Stimulated activated naive CD8-positive, alpha-beta T cell treated with anti-CD3 and anti-CD28 coated beads, Interleukin-15, Interleukin-2, amounts not matched to agents 100 ng/mL and 50 ng/mL, for 24 hours (primary cell): ENCODE measurements around the gene SNX9.
"Not testable (repeated sequence)": the region's sequence is repeated elsewhere in the genome, so short reads cannot be mapped to it uniquely, and the experiment has no call there.

Experiments used
- H3K27ac Mint-ChIP-seq: one replicate; pipeline ENCODE4 v1.8.0; 2021; ENCODE audit warnings: mild to moderate bottlenecking, mixed read lengths
- H3K27me3 Mint-ChIP-seq: one replicate; pipeline ENCODE4 v1.8.0; 2021; ENCODE audit warnings: mixed read lengths
- H3K36me3 Mint-ChIP-seq: one replicate; pipeline ENCODE4 v1.8.0; 2021; ENCODE audit warnings: low read depth, mixed read lengths
- H3K4me1 Mint-ChIP-seq: one replicate; pipeline ENCODE4 v1.8.0; 2021; ENCODE audit warnings: low read depth, mixed read lengths
- H3K4me3 Mint-ChIP-seq: one replicate; pipeline ENCODE4 v1.8.0; 2021; ENCODE audit warnings: mild to moderate bottlenecking, mixed read lengths
- H3K9me3 Mint-ChIP-seq: one replicate; pipeline ENCODE4 v1.8.0; 2021; ENCODE audit warnings: mixed read lengths

The SNX9 gene

GRCh38 chr6:157944983-157945931 lies 122.2 kb downstream of the SNX9 start:
- H3K4me3 Mint-ChIP-seq, result peak overlapping the region; percentile 49
- H3K27ac Mint-ChIP-seq, result peak overlapping the region; percentile 84
- H3K36me3 Mint-ChIP-seq, result peaks cover 77% of the 10 kb centered on the region
- H3K27me3 Mint-ChIP-seq, result peaks cover 1% of the 10 kb centered on the region
- peaks cover 17% of the 10 kb centered on the region for H3K9me3 Mint-ChIP-seq
- H3K4me1 Mint-ChIP-seq, result peaks cover 45% of the 10 kb centered on the region

GRCh38 chr6:157946053-157946617 lies 123.1 kb downstream of the SNX9 start:
- H3K4me3 Mint-ChIP-seq, result peak overlapping the region; percentile 28
- H3K9me3 Mint-ChIP-seq, result peaks cover 23% of the 10 kb centered on the region
- H3K27ac Mint-ChIP-seq, result peak overlapping the region; percentile 84
- peaks cover 9% of the 10 kb centered on the region for H3K27me3 Mint-ChIP-seq
- peaks cover 36% of the 10 kb centered on the region for H3K4me1 Mint-ChIP-seq
- peaks cover 68% of the 10 kb centered on the region for H3K36me3 Mint-ChIP-seq

GRCh38 chr6:157946865-157947532 lies 124.0 kb downstream of the SNX9 start:
- Mint-ChIP-seq H3K36me3 (peaks cover 59% of the 10 kb centered on the region), H3K4me3 (no peak overlapping the region), H3K9me3 (peaks cover 23% of the 10 kb centered on the region), H3K27ac (peak overlapping the region; percentile 10), H3K4me1 (peaks cover 35% of the 10 kb centered on the region), H3K27me3 (peaks cover 11% of the 10 kb centered on the region)

- H3K9me3 Mint-ChIP-seq, result peaks cover 23% of the 10 kb centered on the region
- peaks cover 13% of the 10 kb centered on the region for H3K4me1 Mint-ChIP-seq
- not testable (repeated sequence) for H3K27ac Mint-ChIP-seq, H3K4me3 Mint-ChIP-seq
- H3K36me3 Mint-ChIP-seq, result peaks cover 22% of the 10 kb centered on the region
- peaks cover 20% of the 10 kb centered on the region for H3K27me3 Mint-ChIP-seq
Observed at GRCh38 chr6:157950899-157951298, 127.9 kb downstream of the SNX9 start.

- no peak overlapping the region for H3K4me3 Mint-ChIP-seq
- H3K36me3 Mint-ChIP-seq, result peaks cover 12% of the 10 kb centered on the region
- H3K4me1 Mint-ChIP-seq, result peaks cover 4% of the 10 kb centered on the region
- peaks cover 20% of the 10 kb centered on the region for H3K27me3 Mint-ChIP-seq
- peaks cover 23% of the 10 kb centered on the region for H3K9me3 Mint-ChIP-seq
- H3K27ac Mint-ChIP-seq, result no peak overlapping the region
Observed at GRCh38 chr6:157951828-157952227, 128.8 kb downstream of the SNX9 start.

GRCh38 chr6:157952861-157953351 lies 129.9 kb downstream of the SNX9 start:
- Mint-ChIP-seq H3K4me1 (no peaks in the 10 kb centered on the region), H3K27me3 (peaks cover 20% of the 10 kb centered on the region), H3K27ac (no peak overlapping the region), H3K4me3 (no peak overlapping the region), H3K9me3 (peaks cover 23% of the 10 kb centered on the region), H3K36me3 (peaks cover 4% of the 10 kb centered on the region)

- Mint-ChIP-seq H3K9me3 (peaks cover 23% of the 10 kb centered on the region), H3K27ac (no peak overlapping the region), H3K4me1 (no peaks in the 10 kb centered on the region), H3K4me3 (no peak overlapping the region), H3K36me3 (peaks cover 4% of the 10 kb centered on the region), H3K27me3 (peaks cover 20% of the 10 kb centered on the region)
Observed at GRCh38 chr6:157953580-157954091, 130.6 kb downstream of the SNX9 start.

GRCh38 chr6:157954150-157955117 lies 131.4 kb downstream of the SNX9 start:
- Mint-ChIP-seq H3K4me1 (no peaks in the 10 kb centered on the region), H3K27me3 (peaks cover 20% of the 10 kb centered on the region), H3K27ac (no peak overlapping the region), H3K36me3 (peaks cover 4% of the 10 kb centered on the region), H3K9me3 (peaks cover 17% of the 10 kb centered on the region), H3K4me3 (no peak overlapping the region)

- Mint-ChIP-seq H3K36me3 (peaks cover 4% of the 10 kb centered on the region), H3K9me3 (peaks cover 13% of the 10 kb centered on the region), H3K4me1 (no peaks in the 10 kb centered on the region), H3K27ac (no peak overlapping the region), H3K27me3 (peaks cover 16% of the 10 kb centered on the region), H3K4me3 (no peak overlapping the region)
Observed at GRCh38 chr6:157955675-157956074, 132.6 kb downstream of the SNX9 start.

- Mint-ChIP-seq H3K4me1 (peaks cover 3% of the 10 kb centered on the region), H3K27me3 (peaks cover 10% of the 10 kb centered on the region), H3K9me3 (peaks cover 8% of the 10 kb centered on the region), H3K4me3 (no peak overlapping the region), H3K36me3 (peaks cover 4% of the 10 kb centered on the region), H3K27ac (no peak overlapping the region)
Observed at GRCh38 chr6:157956171-157956730, 133.2 kb downstream of the SNX9 start.

- Mint-ChIP-seq H3K27ac (no peak overlapping the region), H3K9me3 (peaks cover 8% of the 10 kb centered on the region), H3K36me3 (peaks cover 4% of the 10 kb centered on the region), H3K27me3 (no peaks in the 10 kb centered on the region), H3K4me1 (peaks cover 30% of the 10 kb centered on the region), H3K4me3 (no peak overlapping the region)
Observed at GRCh38 chr6:157959451-157960227, 136.6 kb downstream of the SNX9 start.

- Mint-ChIP-seq H3K36me3 (peaks cover 4% of the 10 kb centered on the region), H3K4me3 (no peak overlapping the region), H3K27ac (peak overlapping the region; percentile 2), H3K27me3 (no peaks in the 10 kb centered on the region), H3K9me3 (peaks cover 8% of the 10 kb centered on the region), H3K4me1 (peaks cover 30% of the 10 kb centered on the region)
Observed at GRCh38 chr6:157961153-157961831, 138.2 kb downstream of the SNX9 start.
